ENCODE measurements around the gene ADGRA3. TPM values are rescaled to one million over a fixed set of nuclear protein-coding genes. Genes with fewer than 3 reads are reported as not detected.

ADGRA3 gene
- total RNA-seq, 4 donors from 2014 or later = 19.6 to 58.2 (median 35.1) TPM

DNA sequence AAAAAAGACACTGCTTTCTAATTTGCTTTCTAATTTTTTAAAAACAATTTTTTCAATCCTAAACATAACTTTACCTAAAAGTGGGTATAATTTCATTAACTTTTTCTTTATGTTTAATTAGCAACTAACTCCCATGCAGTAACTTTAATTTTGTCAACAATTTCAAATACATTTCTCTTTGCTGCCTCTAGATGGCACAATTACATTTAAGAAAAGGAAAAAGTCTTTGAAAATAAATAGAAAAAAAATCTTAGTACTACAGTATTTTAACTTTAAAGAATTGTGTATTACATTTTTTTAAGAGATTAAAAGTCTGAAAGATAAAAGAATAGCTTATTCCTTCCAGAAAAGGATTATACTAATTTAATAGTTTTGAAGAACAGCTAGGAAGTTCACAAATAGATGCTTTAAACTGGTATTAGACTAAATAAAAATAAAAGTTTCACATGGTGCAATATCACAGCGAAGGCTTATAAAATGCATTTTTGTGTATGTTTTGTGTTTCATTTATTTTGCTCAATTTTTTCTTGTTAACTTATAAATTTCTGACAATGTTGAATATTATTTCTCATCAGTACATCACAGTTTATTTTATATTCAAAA is 105.1 kb downstream of the ADGRA3 start:
- Histone ChIP-seq H3K27ac (no peak overlapping the region), H3K36me3 (peaks cover 0 to 8% (median 0%) of the 10 kb centered on the region in 3 donors), H3K27me3 (no peaks in the 10 kb centered on the region), H3K4me1 (no peaks in the 10 kb centered on the region), H3K9me3 (no peaks in the 10 kb centered on the region), H3K4me3 (no peak overlapping the region)
- TF ChIP-seq POLR2A (IDR thresholded peaks at IDR 0.05) = no peak
- TF ChIP-seq, protein P1, sequence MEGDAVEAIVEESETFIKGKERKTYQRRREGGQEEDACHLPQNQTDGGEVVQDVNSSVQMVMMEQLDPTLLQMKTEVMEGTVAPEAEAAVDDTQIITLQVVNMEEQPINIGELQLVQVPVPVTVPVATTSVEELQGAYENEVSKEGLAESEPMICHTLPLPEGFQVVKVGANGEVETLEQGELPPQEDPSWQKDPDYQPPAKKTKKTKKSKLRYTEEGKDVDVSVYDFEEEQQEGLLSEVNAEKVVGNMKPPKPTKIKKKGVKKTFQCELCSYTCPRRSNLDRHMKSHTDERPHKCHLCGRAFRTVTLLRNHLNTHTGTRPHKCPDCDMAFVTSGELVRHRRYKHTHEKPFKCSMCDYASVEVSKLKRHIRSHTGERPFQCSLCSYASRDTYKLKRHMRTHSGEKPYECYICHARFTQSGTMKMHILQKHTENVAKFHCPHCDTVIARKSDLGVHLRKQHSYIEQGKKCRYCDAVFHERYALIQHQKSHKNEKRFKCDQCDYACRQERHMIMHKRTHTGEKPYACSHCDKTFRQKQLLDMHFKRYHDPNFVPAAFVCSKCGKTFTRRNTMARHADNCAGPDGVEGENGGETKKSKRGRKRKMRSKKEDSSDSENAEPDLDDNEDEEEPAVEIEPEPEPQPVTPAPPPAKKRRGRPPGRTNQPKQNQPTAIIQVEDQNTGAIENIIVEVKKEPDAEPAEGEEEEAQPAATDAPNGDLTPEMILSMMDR (IDR thresholded peaks at IDR 0.05) = peak in 4 of 6 experiments; percentile 41 to 55 (median 51)
- DNase-seq = no peak

DNA sequence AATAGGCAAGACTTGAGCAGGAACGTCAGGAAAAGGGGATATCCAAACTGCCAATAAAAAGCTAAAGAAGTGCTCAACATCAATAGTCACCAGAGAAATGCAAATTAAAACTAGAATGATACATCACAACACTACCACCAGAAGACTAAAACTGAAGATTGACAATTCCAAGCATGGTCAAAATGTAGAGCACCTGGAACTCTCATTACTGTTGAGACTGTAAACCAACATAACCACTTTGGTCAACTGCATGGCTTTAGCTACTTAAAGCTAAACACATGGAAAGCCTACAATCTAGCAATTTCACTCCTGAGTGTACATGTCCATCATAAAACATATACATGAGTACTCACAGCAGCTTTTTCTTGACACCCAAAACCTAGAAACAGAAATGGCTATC is 107.4 kb downstream of the ADGRA3 start:
- Histone ChIP-seq H3K36me3 (peaks cover 0 to 8% (median 0%) of the 10 kb centered on the region in 3 donors), H3K27me3 (no peaks in the 10 kb centered on the region), H3K27ac (no peak overlapping the region), H3K4me3 (no peak overlapping the region), H3K9me3 (no peaks in the 10 kb centered on the region), H3K4me1 (no peaks in the 10 kb centered on the region)
- no peak for DNase-seq
- no peak for TF ChIP-seq POLR2A (IDR thresholded peaks at IDR 0.05)
- TF ChIP-seq, protein P1 (IDR thresholded peaks at IDR 0.05) = no peak

DNA sequence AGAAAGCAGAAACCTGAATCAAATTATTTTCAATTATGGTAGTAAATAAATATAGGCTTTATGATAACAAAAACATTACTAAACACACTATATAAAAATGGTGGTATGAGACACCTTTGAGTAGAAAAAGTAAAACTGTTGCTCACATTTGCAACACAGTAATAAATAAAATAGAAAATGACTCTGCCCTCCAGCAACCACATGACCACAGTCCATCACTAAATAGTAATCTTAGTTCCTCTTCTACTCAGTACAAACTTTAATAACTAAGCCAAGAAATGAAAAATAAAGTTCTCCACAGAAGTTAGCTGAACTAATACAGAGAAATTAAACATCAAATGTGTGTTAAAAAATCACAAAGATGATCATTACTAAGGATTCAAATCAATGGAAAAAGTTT is 108.5 kb downstream of the ADGRA3 start:
- Histone ChIP-seq H3K27me3 (no peaks in the 10 kb centered on the region), H3K4me1 (no peaks in the 10 kb centered on the region), H3K36me3 (peaks cover 0 to 4% (median 0%) of the 10 kb centered on the region in 3 donors), H3K27ac (no peak overlapping the region), H3K9me3 (no peaks in the 10 kb centered on the region), H3K4me3 (no peak overlapping the region)
- no peak for DNase-seq
- no peak for TF ChIP-seq POLR2A (IDR thresholded peaks at IDR 0.05)
- TF ChIP-seq, protein P1 (IDR thresholded peaks at IDR 0.05) = no peak

DNA sequence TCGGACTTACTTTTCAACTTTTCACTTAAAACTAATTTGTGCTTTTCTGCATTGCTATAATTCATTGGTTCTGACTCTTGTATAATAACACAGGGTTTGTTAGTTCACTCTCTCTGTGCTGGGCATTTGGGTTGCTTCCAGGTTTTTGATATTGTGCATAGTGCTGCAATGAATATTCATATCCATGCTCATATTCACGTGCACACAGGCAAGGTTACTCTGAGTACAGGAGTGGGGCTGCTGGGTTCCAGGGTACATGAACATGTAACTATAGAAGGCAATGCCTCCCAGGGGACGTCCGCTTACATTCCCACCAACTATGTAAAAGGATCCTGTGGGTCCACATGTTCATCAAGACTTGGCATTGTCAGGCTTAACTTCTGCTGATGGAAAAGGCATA is 117.2 kb downstream of the ADGRA3 start:
- H3K9me3 ChIP-seq = no peaks in the 10 kb centered on the region
- TF ChIP-seq POLR2A (IDR thresholded peaks at IDR 0.05) = no peak
- TF ChIP-seq, protein P1 (IDR thresholded peaks at IDR 0.05) = no peak
- no peak overlapping the region for H3K4me3 ChIP-seq
- peaks cover 0 to 8% (median 0%) of the 10 kb centered on the region in 3 donors for H3K36me3 ChIP-seq
- H3K4me1 ChIP-seq = no peaks in the 10 kb centered on the region
- DNase-seq = no peak
- no peak overlapping the region for H3K27ac ChIP-seq
- no peaks in the 10 kb centered on the region for H3K27me3 ChIP-seq

DNA sequence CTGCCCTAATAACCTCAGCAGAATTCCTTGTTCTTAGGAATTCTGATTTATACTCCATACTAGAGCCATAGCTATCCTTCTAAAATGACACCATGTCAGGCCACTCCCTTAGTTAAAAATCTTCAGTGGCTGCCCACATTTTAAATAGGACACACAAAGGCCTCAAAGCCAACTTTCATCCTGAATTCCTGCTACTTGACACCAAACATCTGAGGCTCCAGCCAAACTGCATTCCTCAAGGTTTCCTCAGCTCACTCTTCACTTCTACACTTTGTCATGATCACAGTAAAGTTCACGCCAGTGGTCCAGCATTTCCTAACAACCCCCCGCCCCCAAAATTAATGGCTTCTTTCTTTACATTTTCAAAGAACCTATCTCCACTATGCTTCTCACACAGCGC is 124.3 kb downstream of the ADGRA3 start:
- no peaks in the 10 kb centered on the region for H3K9me3 ChIP-seq
- no peaks in the 10 kb centered on the region for H3K4me1 ChIP-seq
- no peaks in the 10 kb centered on the region for H3K27me3 ChIP-seq
- no peak overlapping the region for H3K27ac ChIP-seq
- no peak for DNase-seq
- no peak for TF ChIP-seq POLR2A (IDR thresholded peaks at IDR 0.05)
- TF ChIP-seq, protein P1 (IDR thresholded peaks at IDR 0.05) = no peak
- H3K36me3 ChIP-seq = peaks cover 0 to 5% (median 0%) of the 10 kb centered on the region in 3 donors
- H3K4me3 ChIP-seq = no peak overlapping the region
